Measurements from ENCODE around the gene DHX38.

DHX38 gene

GRCh38 chr16:72120026-72120425, 26.4 kb downstream of the DHX38 start:
- DNase-seq: no peak

- no peak for DNase-seq
Measured at GRCh38 chr16:72122308-72122707, 28.7 kb downstream of the DHX38 start.

- no peak for DNase-seq
Measured at GRCh38 chr16:72122916-72123315, 29.3 kb downstream of the DHX38 start.

- no peak for DNase-seq
Measured at GRCh38 chr16:72123426-72123825, 29.8 kb downstream of the DHX38 start.

DNA sequence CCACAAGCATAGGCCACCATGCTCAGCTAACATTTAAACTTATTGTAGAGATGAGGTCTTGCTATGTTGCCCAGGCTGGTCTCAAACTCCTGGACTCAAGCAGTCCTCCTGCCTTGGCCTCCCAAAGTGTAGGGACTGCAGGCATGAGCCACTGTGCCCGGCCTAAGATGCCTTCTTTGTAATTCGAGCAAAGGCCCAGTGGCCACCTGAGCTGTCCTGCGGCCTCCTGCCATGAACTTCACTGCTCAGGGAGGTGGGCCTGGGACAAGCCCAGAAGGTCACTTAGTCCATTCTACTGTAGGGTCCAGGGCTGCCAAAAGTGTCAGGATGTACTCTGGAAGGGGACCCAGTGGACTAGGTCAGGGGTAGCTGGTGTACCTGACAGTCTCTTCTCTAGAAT, 30.5 kb downstream of the DHX38 start:
- DNase-seq: no peak

DNA sequence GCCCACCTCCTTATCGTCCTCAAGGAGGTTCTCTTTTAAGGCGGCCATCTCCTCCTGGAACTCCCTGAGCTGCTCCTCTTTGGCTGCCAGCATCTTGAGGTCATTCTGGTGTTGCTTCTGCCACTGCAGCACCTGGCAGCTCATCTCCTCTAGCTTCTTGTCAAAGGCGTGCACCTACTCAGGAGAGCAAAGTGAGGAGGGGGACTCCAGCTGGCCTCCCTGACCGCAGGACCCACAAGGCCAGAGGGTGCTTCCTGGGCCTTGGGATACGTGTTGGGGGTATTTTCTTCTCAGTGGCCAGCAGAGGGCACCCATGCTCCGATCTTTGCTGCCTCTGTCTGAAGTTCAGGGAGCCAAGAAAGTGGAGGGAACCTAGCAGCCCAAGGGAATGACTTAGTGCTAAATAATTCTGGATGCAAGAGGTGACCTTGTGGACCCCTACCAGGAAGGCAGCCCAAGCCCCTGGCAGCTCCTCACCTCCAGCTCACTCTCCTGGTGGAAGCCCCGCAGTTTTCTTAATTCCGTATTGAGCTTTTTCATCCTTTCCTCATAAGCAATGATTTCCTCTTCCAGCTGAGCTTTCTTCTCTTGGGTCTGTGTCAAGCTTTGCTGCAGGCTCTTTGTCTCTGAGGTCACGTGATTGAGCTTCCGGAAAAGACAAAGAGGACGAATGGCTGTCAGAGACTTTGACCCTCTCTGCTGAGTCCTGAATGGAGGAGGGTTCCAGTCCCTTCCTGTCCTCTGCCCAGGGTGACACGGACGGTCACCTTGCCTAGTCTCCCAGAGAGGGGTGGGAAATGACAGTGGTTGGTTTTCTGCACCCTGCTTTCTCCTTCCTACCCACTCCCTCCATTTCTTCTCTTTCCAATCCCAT, 31.4 kb downstream of the DHX38 start:
- DNase-seq: peak in 53 of 56 donors; percentile 3 to 78 (median 55)

- DNase-seq: peak in 1 of 56 donors; percentile 7
Measured at GRCh38 chr16:72125635-72126428, 32.2 kb downstream of the DHX38 start.

- DNase-seq: no peak
Measured at GRCh38 chr16:72126429-72126765, 32.8 kb downstream of the DHX38 start.

DNA sequence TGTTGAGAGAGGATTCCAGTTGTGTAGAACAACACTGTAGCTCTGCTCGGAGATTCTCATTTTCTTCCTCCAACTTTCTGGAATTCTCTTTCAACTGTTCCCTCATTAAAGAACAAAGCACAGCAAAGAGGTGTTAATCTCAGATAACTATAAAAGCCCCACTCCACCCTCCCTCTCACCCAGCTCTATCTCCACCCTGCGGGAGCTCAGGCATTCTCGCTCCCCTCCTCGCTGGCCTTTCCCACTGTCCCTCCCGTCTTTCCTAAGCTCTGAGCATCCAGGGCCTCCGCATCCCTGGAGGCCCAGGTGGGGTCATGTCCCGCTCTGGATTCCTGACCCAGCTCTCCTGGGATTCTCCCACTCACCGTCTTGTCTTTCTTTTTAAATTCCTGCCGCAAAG, 35.1 kb downstream of the DHX38 start:
- DNase-seq: no peak

- no peak for DNase-seq
Measured at GRCh38 chr16:72129976-72130656, 36.5 kb downstream of the DHX38 start.

DNA sequence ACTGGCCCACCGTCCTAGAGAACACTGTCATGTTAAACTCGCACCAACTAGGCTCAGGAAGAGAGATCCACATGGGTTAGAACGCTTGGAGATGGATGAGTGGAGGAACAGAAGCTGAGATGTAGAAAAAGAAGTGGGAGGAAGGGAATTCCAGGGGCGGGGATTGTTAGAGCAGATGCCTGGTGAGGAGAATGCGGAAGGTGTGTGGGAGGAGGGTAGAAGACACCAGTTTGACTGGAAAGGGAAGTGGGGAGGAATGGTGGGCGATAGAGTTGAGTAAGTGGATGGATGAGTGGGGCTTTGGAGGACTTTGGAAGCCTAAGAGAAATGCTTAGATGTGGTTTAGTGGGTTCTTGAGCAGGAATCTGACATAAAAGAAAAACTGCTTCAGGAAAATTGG, 37.4 kb downstream of the DHX38 start:
- DNase-seq: peak in 2 of 56 donors; percentile 17

GRCh38 chr16:72132726-72133125, 39.1 kb downstream of the DHX38 start:
- no peak for DNase-seq

GRCh38 chr16:72134507-72134906, 40.9 kb downstream of the DHX38 start:
- no peak for DNase-seq

GRCh38 chr16:72137380-72138063, 43.9 kb downstream of the DHX38 start:
- DNase-seq: no peak

- no peak for DNase-seq
Measured at GRCh38 chr16:72138064-72138572, 44.5 kb downstream of the DHX38 start.

DNA sequence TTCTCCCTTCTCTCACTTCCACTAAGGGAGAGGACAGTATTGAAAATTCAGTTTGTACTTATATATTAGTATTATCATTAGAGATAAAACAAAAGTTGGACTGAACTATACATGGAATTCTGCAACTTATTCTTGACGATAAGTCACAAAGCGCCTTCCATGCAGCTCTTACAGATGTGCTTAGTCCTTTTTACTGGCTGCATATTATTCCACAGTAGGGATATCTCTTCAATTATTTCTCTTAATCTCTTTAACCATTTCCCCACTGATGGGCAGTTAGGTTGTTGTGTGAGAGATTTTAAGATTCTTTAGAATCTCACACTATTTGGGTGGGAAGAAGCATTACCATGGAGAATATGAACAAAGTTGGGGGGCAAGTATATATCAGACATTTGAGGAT, 46.3 kb downstream of the DHX38 start:
- no peak for DNase-seq

DNA sequence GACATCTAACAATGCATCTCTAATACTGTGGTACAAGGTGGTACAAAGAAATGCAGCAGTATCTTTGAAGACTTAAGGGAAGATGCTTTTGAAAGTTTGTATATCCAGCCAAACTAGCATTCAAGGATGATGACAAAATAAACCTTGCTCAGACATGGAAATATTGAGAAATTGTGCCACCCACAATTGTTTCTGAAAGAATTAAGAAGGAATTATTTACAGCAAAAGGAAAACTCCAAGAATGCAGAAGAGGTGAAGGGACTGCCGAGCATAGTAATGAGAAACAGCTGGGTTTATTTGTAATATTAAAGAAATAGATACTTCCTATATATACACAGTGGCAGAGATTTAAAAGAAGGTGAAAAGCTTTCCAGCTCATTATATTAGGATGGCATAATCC, 48.8 kb downstream of the DHX38 start:
- no peak for DNase-seq

- DNase-seq: no peak
Measured at GRCh38 chr16:72149676-72150464, 56.2 kb downstream of the DHX38 start.

GRCh38 chr16:72159386-72159785, 65.7 kb downstream of the DHX38 start:
- no peak for DNase-seq

- no peak for DNase-seq
Measured at GRCh38 chr16:72159801-72160200, 66.2 kb downstream of the DHX38 start.
